22Rv1 (cell line): Measurements from ENCODE around the gene INPP5D.
A peak's percentile ranks its signal among the peaks of the same experiment; 100 is the strongest.
"Not testable (repeated sequence)": the region's sequence is repeated elsewhere in the genome, so short reads cannot be mapped to it uniquely, and the experiment has no call there.

Source experiments
- H3K27ac ChIP-seq: fragments of 450-650 bp; 2 replicates; pipeline ENCODE4 v1.5.1; 2017
- CTCF ChIP-seq: fragments of 450-650 bp; IDR thresholded peaks from 2 replicates; pipeline ENCODE4 v1.5.1; 2017; ENCODE audit warnings: mild to moderate bottlenecking
- ZFX ChIP-seq: fragments of 450-650 bp; IDR thresholded peaks from 2 replicates; pipeline ENCODE4 v1.6.1; 2017; ENCODE audit warnings: antibody characterized with exemption, borderline replicate concordance

The INPP5D gene

DNA sequence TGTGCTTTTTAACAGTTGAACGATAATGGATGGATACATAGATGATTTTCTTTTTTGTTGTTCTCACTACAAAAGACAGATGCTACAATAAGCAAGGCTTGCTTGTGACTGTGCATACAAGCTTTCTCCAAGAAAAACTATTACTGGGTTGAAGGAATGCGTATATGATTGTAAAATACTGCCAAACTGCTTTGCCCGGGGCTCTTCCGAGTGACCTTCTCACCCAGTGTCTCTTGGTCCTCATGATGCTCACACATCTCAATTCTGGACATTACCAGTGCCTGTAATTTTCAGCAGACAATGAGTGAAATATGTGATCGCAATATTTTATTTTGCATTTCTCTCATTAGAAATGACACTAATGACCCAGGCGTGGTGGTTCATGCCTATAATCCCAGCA is 35.9 kb downstream of the INPP5D start:
- H3K27ac ChIP-seq: no peak overlapping the region
- TF ChIP-seq CTCF (no peak), ZFX (no peak)

DNA sequence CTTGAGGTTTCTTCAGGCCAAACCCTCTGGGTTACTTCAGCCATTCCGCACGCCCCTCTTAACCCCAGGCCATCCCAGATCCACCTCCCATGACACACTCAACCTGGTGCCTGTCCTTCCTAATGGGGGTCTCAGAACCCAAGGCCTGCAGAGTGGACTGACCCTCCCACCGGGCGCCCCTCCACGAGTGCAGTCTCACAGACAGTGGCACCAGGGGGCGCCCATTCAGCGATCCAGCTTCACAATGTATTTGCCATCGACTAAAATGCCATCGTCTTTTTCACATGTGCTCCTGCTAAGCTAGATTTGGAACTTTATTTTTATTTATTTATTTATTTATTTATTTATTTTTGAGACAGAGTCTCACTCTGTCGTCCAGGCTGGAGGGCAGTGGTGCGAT is 38.5 kb downstream of the INPP5D start:
- no peak overlapping the region for H3K27ac ChIP-seq
- TF ChIP-seq ZFX (no peak), CTCF (peak; percentile 62)

DNA sequence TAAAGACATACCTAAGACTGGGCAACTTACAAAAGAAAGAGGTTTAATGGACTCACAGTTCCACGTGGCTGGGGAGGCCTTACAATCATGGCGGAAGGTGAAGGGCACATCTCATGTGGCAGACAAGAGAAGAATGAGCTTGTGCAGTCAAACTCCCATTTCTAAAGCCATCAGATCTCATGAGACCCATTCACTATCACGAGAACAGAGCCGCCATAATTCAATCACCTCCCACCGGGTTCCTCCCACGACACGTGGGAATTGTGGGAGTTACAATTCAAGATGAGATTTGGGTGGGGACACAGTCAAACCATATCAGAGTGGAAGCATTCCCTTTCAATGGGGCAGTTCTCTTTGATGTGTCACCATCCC is 39.7 kb downstream of the INPP5D start:
- not testable (repeated sequence) for H3K27ac ChIP-seq

DNA sequence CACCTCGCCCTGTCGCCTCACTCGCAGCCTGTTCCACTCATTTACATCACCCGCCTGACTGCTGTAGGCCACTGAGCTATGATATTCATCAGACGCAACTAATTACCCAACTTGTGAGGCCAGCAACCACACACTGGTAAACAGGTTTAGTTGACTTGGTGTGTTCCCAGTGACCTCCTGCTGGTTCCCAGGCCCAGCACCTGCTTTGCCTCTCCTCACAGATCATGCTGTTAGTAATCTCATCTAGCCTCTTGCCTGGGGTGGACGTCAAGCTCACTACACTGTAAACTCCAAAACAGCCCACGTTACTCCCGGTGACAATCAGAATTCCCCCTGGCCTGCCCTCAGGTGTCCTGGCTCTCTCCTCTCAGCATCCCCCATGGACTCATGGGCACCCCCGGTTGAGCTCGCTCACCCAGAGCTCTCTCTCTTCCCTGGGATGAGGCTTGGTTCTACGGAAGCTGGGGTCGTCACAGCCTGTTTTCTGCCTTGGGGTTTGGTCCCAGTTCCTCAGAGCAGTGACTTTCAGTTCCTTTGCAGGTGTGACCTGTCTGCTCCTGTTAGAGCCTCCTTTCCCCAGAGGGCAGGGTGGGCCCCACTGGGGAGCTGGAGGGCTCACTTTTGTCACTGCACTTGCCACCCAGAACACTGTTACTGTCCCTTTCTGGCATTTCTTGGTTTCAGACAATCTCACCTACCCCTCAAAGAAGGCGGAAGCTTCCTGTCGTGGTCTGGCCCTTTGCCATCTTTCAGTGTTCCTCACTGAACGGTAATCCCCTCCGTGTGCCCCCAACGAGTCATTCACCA is 40.3 kb downstream of the INPP5D start:
- no peak for TF ChIP-seq CTCF
- no peak overlapping the region for H3K27ac ChIP-seq

- no peak overlapping the region for H3K27ac ChIP-seq
- TF ChIP-seq CTCF: no peak
- TF ChIP-seq ZFX: no peak
Observed at GRCh38 chr2:233101141-233101540, 41.0 kb downstream of the INPP5D start.

DNA sequence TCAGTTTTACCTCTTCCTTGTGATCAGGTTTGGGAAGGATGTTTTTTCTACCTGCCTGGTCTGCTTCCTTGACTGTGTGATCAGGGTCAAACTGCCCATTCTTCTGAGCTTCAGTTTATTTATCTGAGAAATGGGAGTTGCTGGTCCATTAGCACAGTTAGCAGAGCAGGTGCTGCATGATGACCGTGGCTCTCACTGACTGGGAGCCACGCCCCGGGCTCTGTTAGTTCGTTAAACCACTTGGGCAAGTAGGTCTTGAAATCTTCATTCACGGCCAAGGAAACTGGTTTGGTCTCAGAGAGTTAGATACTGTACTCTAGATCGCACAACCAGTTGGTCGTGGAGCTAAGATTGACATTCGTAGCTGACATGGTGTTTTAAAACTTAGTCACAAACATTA is 41.7 kb downstream of the INPP5D start:
- no peak for TF ChIP-seq ZFX
- no peak overlapping the region for H3K27ac ChIP-seq

DNA sequence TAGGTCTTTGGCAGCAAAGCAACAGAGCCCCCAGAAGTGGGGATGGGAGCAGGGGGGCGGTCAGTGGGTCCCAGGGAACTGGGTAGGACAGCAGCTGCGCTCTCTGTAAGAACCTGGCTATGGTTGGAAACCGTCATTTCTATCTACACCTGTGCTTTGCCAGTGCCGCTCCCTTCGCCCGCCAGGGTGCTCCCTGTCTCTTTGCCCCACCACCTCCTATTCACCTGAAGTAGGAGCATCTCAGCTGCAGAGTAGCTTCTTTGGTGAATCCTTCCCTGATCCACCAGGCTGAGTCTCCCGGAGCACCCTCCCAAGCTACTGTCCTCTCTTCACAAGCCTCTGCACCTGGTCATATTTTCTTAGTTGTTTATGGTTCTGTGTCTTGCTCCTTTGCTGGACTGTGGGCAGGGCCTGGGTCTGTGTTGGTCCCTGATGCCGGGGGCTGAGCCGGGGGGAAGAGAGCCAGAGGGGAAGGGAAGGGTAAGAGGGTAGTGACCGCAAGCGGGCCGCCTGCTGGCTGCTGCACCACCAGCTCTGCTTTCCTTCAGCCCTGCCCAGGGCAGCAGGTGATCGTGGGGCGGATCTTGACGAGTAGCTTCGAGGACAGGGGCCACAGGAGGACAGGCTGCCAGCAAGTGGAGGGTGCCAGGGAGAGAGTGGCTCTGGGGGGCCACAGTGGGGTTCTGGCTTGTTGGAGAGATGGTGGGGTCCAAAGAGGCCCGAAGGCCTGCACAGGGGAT is 45.2 kb downstream of the INPP5D start:
- TF ChIP-seq ZFX: no peak
- TF ChIP-seq CTCF: no peak
- H3K27ac ChIP-seq: no peak overlapping the region

DNA sequence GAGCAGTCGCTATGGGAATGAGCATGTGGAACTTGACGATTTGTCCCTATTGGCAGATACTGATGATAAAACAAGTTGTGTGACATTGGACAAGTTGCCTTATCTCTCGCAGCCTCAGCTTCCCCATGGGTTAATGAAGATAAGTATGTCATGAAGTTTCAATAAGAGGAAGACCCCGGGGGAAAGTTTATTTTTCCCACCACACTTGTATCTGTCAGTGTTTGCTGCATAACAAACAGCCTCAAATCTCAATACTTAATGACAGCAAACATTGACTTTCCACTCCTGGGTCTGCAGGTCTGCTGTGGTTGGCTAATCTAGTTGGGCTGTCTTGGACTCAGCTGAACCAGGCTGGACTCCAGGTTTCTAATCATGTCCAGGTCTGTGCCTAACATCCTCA is 45.8 kb downstream of the INPP5D start:
- no peak overlapping the region for H3K27ac ChIP-seq
- TF ChIP-seq ZFX: no peak
- no peak for TF ChIP-seq CTCF
